Measurements from ENCODE around the gene PCSK5. TPM values are rescaled to one million over a fixed set of nuclear protein-coding genes. Genes with fewer than 3 reads are reported as not detected.

The PCSK5 gene
- total RNA-seq, 1 experiment from 2014 or later = 6.9 TPM

DNA sequence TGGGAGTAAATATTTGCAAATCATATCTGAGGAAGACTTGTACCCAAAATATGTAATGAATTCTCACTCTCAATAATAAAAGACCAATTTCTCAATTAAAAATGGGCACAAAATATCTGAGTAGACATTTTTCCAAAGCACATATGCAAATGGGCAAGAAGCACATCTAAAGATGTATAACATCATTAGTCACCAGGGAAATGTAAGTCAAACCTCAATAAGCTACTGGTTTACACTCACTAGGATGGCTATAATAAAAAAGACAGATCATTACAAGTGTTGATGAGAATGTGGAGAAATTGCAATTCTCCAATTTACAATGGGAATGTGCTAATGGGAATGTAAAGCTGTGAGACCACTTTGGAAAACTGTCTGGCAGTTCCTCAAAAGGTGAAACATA lies 13.9 kb downstream of the PCSK5 start (continued):
- TF ChIP-seq SRF (IDR thresholded peaks at IDR 0.05; ENCODE audit: low read depth) (no peak), SP1 (IDR thresholded peaks at IDR 0.05; ENCODE audit: low read depth) (no peak), CEBPB (IDR thresholded peaks at IDR 0.05; ENCODE audit: low read depth) (no peak), ELF1 (IDR thresholded peaks at IDR 0.05; ENCODE audit: borderline replicate concordance, low read depth) (no peak), ZFX (IDR thresholded peaks at IDR 0.05) (no peak)
- TF ChIP-seq, protein P1, sequence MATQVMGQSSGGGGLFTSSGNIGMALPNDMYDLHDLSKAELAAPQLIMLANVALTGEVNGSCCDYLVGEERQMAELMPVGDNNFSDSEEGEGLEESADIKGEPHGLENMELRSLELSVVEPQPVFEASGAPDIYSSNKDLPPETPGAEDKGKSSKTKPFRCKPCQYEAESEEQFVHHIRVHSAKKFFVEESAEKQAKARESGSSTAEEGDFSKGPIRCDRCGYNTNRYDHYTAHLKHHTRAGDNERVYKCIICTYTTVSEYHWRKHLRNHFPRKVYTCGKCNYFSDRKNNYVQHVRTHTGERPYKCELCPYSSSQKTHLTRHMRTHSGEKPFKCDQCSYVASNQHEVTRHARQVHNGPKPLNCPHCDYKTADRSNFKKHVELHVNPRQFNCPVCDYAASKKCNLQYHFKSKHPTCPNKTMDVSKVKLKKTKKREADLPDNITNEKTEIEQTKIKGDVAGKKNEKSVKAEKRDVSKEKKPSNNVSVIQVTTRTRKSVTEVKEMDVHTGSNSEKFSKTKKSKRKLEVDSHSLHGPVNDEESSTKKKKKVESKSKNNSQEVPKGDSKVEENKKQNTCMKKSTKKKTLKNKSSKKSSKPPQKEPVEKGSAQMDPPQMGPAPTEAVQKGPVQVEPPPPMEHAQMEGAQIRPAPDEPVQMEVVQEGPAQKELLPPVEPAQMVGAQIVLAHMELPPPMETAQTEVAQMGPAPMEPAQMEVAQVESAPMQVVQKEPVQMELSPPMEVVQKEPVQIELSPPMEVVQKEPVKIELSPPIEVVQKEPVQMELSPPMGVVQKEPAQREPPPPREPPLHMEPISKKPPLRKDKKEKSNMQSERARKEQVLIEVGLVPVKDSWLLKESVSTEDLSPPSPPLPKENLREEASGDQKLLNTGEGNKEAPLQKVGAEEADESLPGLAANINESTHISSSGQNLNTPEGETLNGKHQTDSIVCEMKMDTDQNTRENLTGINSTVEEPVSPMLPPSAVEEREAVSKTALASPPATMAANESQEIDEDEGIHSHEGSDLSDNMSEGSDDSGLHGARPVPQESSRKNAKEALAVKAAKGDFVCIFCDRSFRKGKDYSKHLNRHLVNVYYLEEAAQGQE (IDR thresholded peaks at IDR 0.05; ENCODE audit: low read depth) = no peak

DNA sequence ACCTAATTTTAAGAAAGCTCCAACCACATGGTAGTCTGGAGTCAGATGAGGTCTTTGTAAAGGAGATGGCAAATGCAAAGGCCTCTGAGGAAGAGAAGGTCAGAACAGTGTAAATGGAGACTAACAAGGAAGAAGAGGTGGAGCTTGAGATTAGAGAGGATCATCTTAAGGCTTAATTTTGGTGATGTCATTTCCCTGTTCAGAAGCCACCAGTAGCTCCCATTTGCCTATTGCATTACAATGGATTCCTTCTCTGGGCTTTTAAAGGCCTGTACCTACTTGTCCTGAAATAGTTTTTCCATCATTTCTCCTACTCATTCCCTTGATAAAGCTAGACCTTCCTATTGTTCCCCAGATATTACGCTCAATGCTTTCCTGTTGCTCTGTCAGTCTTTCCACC lies 16.1 kb downstream of the PCSK5 start:
- Histone ChIP-seq H3K27me3 (ENCODE audit: insufficient read depth, low read length) (no peaks in the 10 kb centered on the region), H2AFZ (ENCODE audit: low read depth, low read length, poor library complexity, severe bottlenecking) (no peak overlapping the region), H3K27ac (ENCODE audit: low read depth, low read length) (no peak overlapping the region), H3K36me3 (ENCODE audit: control insufficient read depth in 1 of 2, insufficient read depth in 2 of 2, low read length in 2 of 2) (no peaks in the 10 kb centered on the region), H3K4me2 (ENCODE audit: low read length) (no peak overlapping the region), H3K9ac (ENCODE audit: low read length) (no peak overlapping the region), H3K9me3 (ENCODE audit: control insufficient read depth in 1 of 2, insufficient read depth in 1 of 2, low read depth in 1 of 2, low read length in 2 of 2) (no peaks in the 10 kb centered on the region), H3K4me3 (replicated peaks in 1 of 2; ENCODE audit: low read depth in 1 of 2, low read length in 2 of 2) (no peak overlapping the region), H4K20me1 (ENCODE audit: insufficient read depth) (no peaks in the 10 kb centered on the region), H3K4me1 (ENCODE audit: control insufficient read depth in 1 of 2, insufficient read depth in 2 of 2, low read length in 2 of 2) (peaks cover 0 to 19% of the 10 kb centered on the region in 2 experiments; a peak in 2 of 4 replicates), H3K79me2 (ENCODE audit: insufficient read depth, low read length) (no peaks in the 10 kb centered on the region), H3K9me2 (ENCODE audit: insufficient read depth) (no peaks in the 10 kb centered on the region)
- ChIA-PET POLR2A (interaction anchor here (1.0 kb wide), 1 partner anchor 16 kb away, joined by 3 read pairs; the partner anchor contains the start of gene PCSK5), CTCF (no interaction called here), RAD21 (ENCODE audit: low non-redundant PET in 1 of 2, low total read pairs in 2 of 2, uncharacterized antibody in 2 of 2, unreplicated experiment in 2 of 2) (no interaction called here)
- intact Hi-C loops (cut with micrococcal nuclease) = no loop called here
- DNase-seq (ENCODE audit: low read depth, low spot score) = no peak
- BruUV-seq (replicated peaks) = no TSS peak
- ATAC-seq = no peak
- no peak for TF ChIP-seq CEBPB (IDR thresholded peaks at IDR 0.05; ENCODE audit: low read depth)
- TF ChIP-seq POLR2A (IDR thresholded peaks at IDR 0.05; ENCODE audit: borderline replicate concordance, extremely low read depth, insufficient read depth, insufficient read length) = no peak
- no peak for TF ChIP-seq ZNF274 (IDR thresholded peaks at IDR 0.05; ENCODE audit: low read depth, low read length)
- TF ChIP-seq, protein P2, sequence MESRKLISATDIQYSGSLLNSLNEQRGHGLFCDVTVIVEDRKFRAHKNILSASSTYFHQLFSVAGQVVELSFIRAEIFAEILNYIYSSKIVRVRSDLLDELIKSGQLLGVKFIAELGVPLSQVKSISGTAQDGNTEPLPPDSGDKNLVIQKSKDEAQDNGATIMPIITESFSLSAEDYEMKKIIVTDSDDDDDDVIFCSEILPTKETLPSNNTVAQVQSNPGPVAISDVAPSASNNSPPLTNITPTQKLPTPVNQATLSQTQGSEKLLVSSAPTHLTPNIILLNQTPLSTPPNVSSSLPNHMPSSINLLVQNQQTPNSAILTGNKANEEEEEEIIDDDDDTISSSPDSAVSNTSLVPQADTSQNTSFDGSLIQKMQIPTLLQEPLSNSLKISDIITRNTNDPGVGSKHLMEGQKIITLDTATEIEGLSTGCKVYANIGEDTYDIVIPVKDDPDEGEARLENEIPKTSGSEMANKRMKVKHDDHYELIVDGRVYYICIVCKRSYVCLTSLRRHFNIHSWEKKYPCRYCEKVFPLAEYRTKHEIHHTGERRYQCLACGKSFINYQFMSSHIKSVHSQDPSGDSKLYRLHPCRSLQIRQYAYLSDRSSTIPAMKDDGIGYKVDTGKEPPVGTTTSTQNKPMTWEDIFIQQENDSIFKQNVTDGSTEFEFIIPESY (IDR thresholded peaks at IDR 0.05; ENCODE audit: extremely low read depth, insufficient replicate concordance, low read length) = no peak
- TF ChIP-seq ZFX (IDR thresholded peaks at IDR 0.05) = no peak
- no peak for TF ChIP-seq YY1 (IDR thresholded peaks at IDR 0.05; ENCODE audit: extremely low read depth, insufficient replicate concordance, low read depth, low read length)
- no peak for TF ChIP-seq TCF7L2 (IDR thresholded peaks at IDR 0.05; ENCODE audit: borderline replicate concordance, extremely low read depth, insufficient read depth, insufficient read length)
- no peak for TF ChIP-seq EZH2 (IDR thresholded peaks at IDR 0.05)
- TF ChIP-seq, protein P3, sequence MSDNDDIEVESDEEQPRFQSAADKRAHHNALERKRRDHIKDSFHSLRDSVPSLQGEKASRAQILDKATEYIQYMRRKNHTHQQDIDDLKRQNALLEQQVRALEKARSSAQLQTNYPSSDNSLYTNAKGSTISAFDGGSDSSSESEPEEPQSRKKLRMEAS (IDR thresholded peaks at IDR 0.05) = no peak
- TF ChIP-seq POLR2AphosphoS5 (IDR thresholded peaks at IDR 0.05; ENCODE audit: low read depth, low read length) = no peak
- no peak for TF ChIP-seq RAD21 (IDR thresholded peaks at IDR 0.05; ENCODE audit: low read depth)
- no peak for TF ChIP-seq FOSL1 (IDR thresholded peaks at IDR 0.05; ENCODE audit: low read depth)
- no peak for TF ChIP-seq SP1 (IDR thresholded peaks at IDR 0.05; ENCODE audit: low read depth)
- no peak for TF ChIP-seq SIN3A (IDR thresholded peaks at IDR 0.05; ENCODE audit: low read depth)
- TF ChIP-seq EZH2phosphoT487 (IDR thresholded peaks at IDR 0.05; ENCODE audit: borderline replicate concordance) = no peak
- TF ChIP-seq, protein P4, sequence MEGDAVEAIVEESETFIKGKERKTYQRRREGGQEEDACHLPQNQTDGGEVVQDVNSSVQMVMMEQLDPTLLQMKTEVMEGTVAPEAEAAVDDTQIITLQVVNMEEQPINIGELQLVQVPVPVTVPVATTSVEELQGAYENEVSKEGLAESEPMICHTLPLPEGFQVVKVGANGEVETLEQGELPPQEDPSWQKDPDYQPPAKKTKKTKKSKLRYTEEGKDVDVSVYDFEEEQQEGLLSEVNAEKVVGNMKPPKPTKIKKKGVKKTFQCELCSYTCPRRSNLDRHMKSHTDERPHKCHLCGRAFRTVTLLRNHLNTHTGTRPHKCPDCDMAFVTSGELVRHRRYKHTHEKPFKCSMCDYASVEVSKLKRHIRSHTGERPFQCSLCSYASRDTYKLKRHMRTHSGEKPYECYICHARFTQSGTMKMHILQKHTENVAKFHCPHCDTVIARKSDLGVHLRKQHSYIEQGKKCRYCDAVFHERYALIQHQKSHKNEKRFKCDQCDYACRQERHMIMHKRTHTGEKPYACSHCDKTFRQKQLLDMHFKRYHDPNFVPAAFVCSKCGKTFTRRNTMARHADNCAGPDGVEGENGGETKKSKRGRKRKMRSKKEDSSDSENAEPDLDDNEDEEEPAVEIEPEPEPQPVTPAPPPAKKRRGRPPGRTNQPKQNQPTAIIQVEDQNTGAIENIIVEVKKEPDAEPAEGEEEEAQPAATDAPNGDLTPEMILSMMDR (IDR thresholded peaks at IDR 0.05 in 2 of 3, conservative IDR thresholded peaks at IDR 0.05 in 1 of 3; ENCODE audit: borderline replicate concordance in 1 of 3, insufficient read depth in 1 of 3, low read depth in 2 of 3, low read length in 2 of 3) = no peak
